Measurements from ENCODE around the gene CMTM5.

The CMTM5 gene

GRCh38 chr14:23376482-23377197, at the start of gene CMTM5:
Gene CMTM5, plus strand, starts transcription at chr14:23377046. Its CDS starts 206 bp downstream, at chr14:23377252.
- no peak for DNase-seq

GRCh38 chr14:23327947-23328744, 48.7 kb upstream of the CMTM5 start:
- DNase-seq, result peak; percentile 81

GRCh38 chr14:23335623-23336022, 41.2 kb upstream of the CMTM5 start:
- no peak for DNase-seq

- DNase-seq, result no peak
Observed at GRCh38 chr14:23339506-23340268, 37.2 kb upstream of the CMTM5 start.

GRCh38 chr14:23344481-23344880, 32.4 kb upstream of the CMTM5 start:
- DNase-seq, result no peak

GRCh38 chr14:23345987-23346692, 30.7 kb upstream of the CMTM5 start:
- no peak for DNase-seq

- DNase-seq, result no peak
Observed at GRCh38 chr14:23346693-23347405, 30.0 kb upstream of the CMTM5 start.

- DNase-seq, result no peak
Observed at GRCh38 chr14:23347406-23348296, 29.2 kb upstream of the CMTM5 start.

GRCh38 chr14:23348297-23348655, 28.6 kb upstream of the CMTM5 start:
- DNase-seq, result no peak

- no peak for DNase-seq
Observed at GRCh38 chr14:23349156-23349845, 27.5 kb upstream of the CMTM5 start.

GRCh38 chr14:23351681-23352505, 25.0 kb upstream of the CMTM5 start:
- no peak for DNase-seq

GRCh38 chr14:23352506-23353432, 24.1 kb upstream of the CMTM5 start, which contains the start of gene SLC22A17:
Gene SLC22A17, minus strand, starts transcription at chr14:23352887.
- peak; percentile 48 for DNase-seq

- DNase-seq, result no peak
Observed at GRCh38 chr14:23353433-23353780, 23.4 kb upstream of the CMTM5 start.

GRCh38 chr14:23354990-23355389, 21.9 kb upstream of the CMTM5 start:
- no peak for DNase-seq

GRCh38 chr14:23355871-23356435, 20.9 kb upstream of the CMTM5 start:
- DNase-seq, result no peak

GRCh38 chr14:23356662-23357061, 20.2 kb upstream of the CMTM5 start:
- DNase-seq, result no peak

- no peak for DNase-seq
Observed at GRCh38 chr14:23357261-23357660, 19.6 kb upstream of the CMTM5 start.

GRCh38 chr14:23358042-23358441, 18.8 kb upstream of the CMTM5 start:
- no peak for DNase-seq

Measured in activated CD4-positive, alpha-beta T cell treated with anti-CD3 and anti-CD28 coated beads, Interleukin-2, Interleukin-6, amounts not matched to agents 100 ng/mL and 50 ng/mL, durations not matched to agents 16 hours and 8 hours (primary cell).